Dedifferentiated amniotic fluid mesenchymal stem cell (primary cell): ENCODE results near the gene LRRC63.

Experiments
- DNase-seq: peaks from one replicate; pipeline ENCODE4 v3.0.0-alpha.2; 2016; ENCODE audit errors: extremely low spot score

Gene LRRC63

DNA sequence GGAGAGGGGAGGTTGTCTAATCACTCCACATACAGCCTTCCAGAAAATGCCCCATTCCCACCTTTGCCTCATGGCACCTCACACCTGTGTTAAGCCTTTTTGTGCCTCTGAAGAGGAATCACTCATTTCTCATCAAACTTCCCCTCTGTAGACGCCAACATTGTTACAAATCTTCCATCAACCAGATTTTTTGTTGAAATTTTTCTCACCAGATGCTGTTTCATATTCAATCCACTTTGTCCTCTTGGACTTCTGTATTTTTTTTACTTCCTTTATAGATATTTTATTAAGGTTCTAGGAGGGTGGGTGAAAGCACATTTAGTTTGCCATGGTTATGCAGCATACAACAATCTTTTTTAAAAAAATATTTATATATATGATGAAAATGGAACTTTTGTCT is 101.3 kb downstream of the LRRC63 start:
- DNase-seq, result no peak

DNA sequence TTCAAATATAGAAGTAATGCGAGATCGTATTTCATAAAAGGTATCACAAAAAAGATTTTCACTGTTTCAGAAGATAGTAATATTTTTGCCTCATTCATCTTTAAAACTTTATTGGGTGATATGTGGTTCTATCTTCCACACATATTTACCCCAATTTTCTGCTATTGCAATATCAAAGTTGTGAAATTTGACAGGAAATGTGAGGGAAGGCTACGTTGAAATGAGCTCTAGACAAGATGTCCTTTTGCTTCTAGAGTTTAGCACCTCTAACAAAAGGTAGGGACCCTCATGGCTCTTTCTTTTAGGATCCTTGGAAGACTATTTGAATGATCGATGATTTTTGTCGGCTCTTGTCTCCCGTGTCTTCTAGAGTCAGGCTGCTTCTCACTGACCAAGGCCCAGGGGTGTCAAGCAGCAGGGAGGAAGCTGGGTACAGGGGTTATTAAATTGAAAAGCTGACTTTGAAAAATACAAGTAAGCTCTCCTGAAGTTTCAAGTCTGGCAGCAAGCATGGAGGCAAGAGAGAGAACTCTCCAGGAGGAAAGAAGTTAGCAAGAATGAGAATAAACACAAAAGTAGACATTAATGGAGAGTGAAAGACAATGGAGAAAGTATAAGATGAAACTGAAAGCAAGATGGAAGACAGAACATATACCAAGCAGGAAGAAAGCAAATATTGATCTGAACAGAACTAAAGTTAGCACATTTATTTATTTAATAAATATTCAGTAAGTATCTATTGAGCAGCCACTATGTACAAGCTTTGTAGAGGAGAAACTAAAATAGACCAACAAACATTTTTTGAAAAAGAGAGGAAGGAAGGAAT is 101.9 kb downstream of the LRRC63 start:
- no peak for DNase-seq

GRCh38 chr13:46314587-46314986 is 102.9 kb downstream of the LRRC63 start:
- no peak for DNase-seq

DNA sequence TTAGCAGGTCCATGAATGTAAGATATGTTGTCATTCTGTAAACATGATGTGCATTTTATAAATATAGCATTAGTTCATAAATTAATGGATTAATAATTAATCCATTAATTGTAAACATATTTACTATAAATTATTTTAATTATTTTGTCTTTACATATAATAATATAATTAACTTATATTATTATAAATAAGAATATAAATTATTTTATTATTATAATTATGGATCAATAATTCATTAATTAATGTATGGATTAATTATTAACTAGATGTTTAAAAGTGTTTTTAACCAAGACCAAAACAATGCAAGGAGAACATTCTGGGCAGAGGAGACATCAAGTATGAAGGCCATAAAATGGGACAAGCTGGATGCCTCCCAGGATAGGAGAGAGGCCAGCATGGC is 103.3 kb downstream of the LRRC63 start:
- DNase-seq, result no peak

DNA sequence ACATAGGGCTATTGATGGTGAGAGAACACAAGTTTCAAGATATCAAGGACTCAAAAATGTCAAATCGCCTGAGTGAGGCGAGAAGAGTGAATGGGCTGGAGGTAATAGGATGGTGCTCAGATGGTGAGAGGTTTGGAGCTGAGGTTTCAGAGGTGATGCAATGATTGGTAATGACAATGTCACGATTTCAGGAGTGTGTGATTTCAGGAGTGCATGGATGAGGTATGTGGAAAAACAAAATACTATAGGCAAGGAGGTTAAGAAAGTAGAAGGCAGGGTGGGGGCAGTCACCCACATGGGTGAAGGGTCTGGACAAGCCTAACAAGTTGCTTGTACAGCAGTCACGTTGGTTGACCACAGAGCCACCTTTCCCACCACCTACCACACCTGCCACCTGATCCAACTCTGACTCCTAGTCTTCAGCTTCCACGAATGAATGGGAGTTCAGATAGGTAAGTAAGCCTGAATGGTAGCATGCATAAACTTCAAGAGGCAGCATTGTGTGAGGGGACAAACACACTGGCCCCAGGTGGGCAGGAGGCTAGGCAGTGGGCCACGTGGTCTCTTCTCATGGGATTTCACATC is 103.9 kb downstream of the LRRC63 start:
- DNase-seq, result no peak

- DNase-seq, result no peak
Measured at GRCh38 chr13:46317120-46317519, 105.4 kb downstream of the LRRC63 start.

DNA sequence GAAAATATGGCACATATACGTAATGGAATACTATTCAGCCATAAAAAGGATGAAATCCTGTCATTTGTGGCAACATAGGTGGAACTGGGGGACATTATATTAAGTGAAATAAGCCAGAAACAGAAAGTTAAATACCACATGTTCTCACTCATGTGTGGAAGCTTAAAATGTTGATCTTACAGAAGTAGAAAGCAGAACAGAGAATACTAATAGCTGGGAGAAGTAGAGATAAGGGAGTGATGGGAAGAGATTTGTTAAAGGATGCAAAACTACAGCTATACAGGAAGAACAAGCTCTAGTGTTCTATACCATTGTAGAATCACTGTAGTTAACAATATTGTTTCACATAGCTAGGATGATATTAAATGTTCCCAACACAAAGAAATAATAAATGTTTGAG is 107.3 kb downstream of the LRRC63 start:
- DNase-seq, result no peak

DNA sequence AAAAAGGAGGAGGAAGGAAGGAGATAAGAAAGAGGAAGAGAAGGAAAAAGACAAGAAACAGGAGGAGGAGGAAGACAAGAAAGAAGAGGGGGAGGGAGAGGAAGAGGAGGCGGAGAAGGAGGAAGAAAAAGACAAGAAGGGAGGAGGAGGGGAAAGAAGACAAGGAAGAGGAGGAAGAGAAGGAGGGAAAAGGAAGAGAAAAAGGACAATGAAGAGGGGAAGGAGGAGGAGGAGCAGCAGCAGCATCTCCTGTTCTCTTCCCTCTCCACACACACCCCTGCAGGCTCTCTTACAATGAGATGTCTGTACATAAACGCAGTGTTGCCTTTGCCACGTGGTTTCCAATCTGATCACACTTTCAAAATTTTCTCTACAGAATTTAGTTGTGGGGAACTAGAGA is 108.7 kb downstream of the LRRC63 start:
- DNase-seq, result no peak

- no peak for DNase-seq
Measured at GRCh38 chr13:46320821-46321220, 109.1 kb downstream of the LRRC63 start.

GRCh38 chr13:46321494-46322225 is 109.9 kb downstream of the LRRC63 start:
- peak; percentile 59 for DNase-seq

DNA sequence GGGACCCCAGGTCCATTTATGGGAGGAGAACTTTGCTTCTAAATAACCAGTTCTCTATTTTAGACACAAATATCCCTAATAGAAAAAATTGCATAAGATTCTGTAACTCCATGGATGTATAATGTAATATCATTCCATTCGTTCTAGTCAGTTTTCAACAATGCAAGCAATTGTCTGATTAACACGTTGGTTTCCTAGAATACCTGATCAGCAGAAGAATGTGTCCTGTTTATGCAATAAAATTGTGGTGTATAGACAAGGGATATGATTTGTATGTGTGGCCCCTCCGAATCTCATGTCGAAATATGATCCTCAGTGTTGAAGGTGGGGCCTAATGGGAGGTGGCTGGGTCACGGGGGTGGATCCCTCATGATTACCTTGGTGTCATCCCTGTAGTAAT is 113.2 kb downstream of the LRRC63 start:
- no peak for DNase-seq
